GM19240 (cell line): ENCODE results near the gene MIEN1.
"Not testable (repeated sequence)": the region's sequence is repeated elsewhere in the genome, so short reads cannot be mapped to it uniquely, and the experiment has no call there.

Experiments used
- DNase-seq: peaks from one replicate; pipeline ENCODE4 v3.0.0; 2011; ENCODE audit warnings: low spot score; ENCODE audit not compliant: insufficient read length

MIEN1 gene

GRCh38 chr17:39755554-39756379 lies 25.4 kb upstream of the MIEN1 start:
- no peak for DNase-seq

DNA sequence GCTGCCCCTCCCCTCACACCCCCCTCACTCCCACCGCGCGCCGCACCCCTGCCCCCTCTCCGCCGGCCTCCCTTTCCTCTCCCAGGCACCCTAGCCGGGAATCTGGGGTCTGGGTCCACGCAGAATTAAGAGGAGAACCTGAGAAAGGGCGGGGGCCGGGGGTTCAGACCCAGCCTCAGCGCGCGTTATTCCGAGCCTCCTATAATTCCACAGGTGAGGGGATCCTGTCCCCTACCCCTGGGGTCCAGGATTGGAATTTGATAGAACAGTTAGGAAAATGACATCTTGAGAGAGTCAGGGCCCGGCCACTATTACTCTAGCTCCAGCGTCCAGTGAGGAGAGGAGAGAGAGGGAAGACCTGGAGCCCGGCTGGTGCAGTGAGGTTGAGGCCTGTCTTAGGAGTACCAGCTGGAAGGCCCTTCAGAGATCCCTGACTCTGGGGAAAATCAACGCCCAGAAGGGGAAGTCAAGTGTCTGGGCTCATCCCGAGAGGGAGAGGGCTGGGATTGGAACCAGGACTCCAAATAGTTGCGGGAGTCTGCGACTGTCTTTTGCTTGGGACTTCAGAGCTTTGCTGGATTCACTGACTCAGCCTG lies 24.7 kb upstream of the MIEN1 start:
- DNase-seq = no peak

GRCh38 chr17:39754161-39754957 lies 24.0 kb upstream of the MIEN1 start:
- DNase-seq = peak; percentile 92

GRCh38 chr17:39753514-39754160 lies 23.3 kb upstream of the MIEN1 start:
- DNase-seq = peak; percentile 64

- DNase-seq = no peak
Observed at GRCh38 chr17:39752241-39752881, 22.0 kb upstream of the MIEN1 start.

DNA sequence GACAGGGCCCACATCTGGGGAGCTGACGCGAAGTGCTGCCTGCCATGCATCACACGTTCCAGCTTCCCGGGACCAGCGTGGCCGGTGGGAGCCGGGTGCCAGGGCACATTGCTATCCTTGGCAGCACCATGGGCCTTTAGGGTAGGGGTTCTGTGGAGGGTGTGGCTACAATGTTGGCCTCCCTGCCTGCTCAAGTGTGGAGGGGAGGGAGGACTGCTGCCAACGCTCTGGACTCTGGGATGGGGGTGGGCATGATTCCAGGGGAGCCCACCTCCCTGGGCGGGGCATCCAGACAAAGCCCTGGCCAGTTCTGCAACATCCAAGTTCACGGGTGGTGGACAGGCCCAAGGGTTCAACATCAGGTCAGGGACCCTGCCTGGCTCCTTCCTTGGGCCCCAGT lies 21.3 kb upstream of the MIEN1 start:
- DNase-seq = no peak

DNA sequence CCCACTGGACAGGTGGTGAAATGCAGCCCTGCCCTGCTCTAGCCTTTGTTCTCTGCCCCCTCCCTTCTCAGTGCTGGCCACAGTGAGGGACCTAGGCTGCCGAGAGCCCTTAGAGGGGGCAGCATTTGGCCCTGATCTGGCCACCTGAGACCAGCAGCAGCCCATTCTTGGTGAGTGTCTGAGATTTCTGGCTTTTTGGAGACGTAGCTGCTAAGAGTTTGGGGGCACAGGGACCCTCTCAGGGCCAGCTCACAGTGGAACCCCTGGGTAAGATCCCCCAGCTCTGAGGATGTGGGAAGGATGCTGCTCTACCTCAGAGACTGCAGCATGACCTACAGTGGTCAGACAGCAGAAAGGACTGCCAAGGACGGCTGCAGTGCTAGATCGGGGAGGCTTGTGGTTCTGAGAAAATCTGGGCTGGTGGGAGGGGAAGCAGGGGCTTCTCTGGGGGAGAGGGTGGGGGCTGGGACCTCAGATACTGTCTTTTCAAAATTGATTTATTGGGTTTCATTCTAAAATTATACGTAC lies 20.7 kb upstream of the MIEN1 start:
- DNase-seq = no peak

GRCh38 chr17:39750131-39751015 lies 20.0 kb upstream of the MIEN1 start:
- DNase-seq = no peak

DNA sequence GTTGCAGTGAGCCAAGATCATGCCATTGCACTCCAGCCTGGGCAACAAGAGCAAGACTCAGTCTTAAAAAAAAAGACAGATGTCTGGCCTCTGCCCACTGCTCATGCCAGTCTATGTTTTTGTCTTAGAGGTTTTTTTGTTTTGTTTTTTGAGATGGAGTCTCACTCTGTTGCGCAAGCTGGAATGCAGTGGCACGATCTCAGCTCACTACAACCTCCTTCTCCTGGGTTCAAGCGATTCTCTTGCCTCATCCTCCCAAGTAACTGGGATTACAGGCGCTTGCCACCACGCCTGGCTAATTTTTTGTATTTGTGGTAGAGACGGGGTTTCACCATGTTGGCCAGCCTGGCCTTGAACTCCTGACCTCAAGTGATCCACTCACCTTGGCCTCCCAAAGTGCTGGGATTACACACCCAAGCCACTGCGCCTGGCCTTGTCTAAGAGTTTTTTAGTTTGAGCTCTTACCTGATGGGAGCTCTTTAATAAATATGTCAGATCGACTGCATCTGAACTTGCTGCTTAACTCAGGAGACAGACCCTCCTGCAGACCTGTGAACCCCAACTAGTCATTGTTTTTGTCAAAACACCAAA lies 18.2 kb upstream of the MIEN1 start:
- not testable (repeated sequence) for DNase-seq

GRCh38 chr17:39747745-39748144 lies 17.4 kb upstream of the MIEN1 start:
- DNase-seq = no peak

DNA sequence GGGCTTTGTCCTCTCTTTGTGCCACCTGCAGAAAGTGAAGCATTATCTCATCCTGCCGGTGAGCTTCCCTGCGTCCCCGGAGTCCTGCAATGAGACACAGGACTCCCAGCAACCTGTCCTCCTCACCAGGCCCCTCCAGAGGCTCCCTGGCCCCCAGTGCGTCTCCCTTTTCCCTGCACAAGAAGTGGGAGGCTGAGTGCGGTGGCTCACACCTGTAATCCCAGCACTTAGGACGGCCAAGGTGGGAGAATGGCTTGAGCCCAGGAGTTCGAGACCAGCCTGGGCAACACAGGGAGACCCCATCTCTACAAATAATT lies 15.8 kb upstream of the MIEN1 start:
- no peak for DNase-seq

DNA sequence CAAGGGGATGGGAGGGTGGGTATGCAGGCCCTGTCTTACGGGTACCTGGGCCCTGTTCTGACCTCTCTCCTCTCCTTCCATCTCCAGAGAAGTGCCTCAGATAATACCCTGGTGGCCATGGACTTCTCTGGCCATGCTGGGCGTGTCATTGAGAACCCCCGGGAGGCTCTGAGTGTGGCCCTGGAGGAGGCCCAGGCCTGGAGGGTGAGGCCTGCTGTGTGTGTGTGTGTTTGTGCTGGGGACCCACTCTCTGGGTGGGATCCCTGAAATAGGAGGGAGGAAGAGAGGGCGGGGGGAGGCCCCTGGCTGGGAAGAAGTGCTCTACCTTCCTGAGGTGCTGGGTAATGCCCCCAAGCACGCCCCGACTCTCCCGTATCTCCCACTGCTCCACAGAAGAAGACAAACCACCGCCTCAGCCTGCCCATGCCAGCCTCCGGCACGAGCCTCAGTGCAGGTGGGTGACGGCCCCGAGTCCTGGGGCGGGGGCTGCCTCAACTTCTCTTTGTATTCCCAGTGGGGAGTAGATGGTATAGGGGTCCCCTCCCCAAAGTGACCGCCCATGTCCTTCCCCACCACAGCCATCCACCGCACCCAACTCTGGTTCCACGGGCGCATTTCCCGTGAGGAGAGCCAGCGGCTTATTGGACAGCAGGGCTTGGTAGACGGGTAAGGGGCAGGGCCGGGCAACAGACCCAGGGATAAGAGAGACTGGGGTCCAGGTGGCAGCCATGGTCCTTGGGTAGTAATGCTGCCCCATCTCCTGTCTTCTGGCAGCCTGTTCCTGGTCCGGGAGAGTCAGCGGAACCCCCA lies 15.2 kb upstream of the MIEN1 start:
- no peak for DNase-seq

DNA sequence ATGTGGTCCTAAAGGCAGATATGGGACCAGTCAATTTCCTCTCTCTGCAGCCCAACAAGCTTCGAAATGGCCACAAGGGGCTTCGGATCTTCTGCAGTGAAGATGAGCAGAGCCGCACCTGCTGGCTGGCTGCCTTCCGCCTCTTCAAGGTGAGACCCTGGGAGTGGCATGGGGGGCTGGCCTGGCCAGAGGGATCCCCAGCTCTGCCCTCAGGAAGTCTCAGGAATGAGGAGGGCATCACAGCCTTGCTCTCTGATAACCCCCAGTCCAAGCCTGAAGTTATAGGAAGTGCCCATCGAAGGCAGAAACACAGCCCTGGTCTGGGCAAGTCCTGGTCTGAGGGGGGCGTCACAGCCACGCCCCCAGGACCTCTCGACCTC lies 14.5 kb upstream of the MIEN1 start:
- no peak for DNase-seq

- no peak for DNase-seq
Observed at GRCh38 chr17:39744075-39744835, 13.9 kb upstream of the MIEN1 start.

DNA sequence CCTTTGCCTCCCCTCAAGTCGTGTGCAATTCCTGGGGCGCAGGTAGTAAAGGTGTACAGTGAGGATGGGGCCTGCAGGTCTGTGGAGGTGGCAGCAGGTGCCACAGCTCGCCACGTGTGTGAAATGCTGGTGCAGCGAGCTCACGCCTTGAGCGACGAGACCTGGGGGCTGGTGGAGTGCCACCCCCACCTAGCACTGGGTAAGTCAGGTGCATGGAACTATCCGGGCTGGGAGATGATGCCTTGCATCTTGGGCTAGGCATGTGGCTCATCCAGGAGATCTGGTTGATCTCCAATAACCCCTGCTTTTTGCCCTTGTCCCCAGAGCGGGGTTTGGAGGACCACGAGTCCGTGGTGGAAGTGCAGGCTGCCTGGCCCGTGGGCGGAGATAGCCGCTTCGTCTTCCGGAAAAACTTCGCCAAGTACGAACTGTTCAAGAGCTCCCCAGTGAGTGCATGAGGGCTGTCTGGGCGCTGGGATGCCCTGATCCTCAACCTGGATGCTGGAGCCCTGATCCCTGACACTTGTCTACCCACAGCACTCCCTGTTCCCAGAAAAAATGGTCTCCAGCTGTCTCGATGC lies 12.6 kb upstream of the MIEN1 start:
- DNase-seq = no peak

DNA sequence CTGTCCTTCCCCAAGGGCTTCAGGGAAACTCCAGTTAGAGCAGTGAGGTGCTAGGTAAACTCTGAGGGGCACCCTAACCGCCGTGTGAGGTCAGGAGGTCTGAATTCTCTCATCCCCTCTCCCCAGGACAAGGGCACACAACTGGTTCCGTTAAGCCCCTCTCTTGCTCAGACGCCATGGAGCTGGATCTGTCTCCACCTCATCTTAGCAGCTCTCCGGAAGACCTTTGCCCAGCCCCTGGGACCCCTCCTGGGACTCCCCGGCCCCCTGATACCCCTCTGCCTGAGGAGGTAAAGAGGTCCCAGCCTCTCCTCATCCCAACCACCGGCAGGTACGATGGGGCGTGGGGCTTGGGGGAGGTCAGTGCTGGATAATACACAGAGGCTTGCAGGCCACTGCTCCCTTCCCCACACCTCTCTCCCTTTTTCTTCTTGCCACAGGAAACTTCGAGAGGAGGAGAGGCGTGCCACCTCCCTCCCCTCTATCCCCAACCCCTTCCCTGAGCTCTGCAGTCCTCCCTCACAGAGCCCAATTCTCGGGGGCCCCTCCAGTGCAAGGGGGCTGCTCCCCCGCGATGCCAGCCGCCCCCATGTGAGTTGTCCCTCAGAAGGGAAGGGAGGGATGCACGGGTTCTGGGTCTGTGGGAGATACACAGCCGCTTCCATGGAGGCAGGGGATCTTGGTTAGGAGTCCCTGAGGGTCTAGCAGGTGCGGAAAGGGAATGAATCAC lies 12.0 kb upstream of the MIEN1 start:
- DNase-seq = no peak
